ENCODE measurements around the gene B4GALNT4.
"Not testable (repeated sequence)": the region's sequence is repeated elsewhere in the genome, so short reads cannot be mapped to it uniquely, and the experiment has no call there.

Gene B4GALNT4

GRCh38 chr11:359181-359714 is 10.1 kb upstream of the B4GALNT4 start:
- no peak for DNase-seq

GRCh38 chr11:360326-361280 is 8.7 kb upstream of the B4GALNT4 start:
- DNase-seq, result no peak

- DNase-seq, result no peak
Observed at GRCh38 chr11:362642-363442, 6.5 kb upstream of the B4GALNT4 start.

- DNase-seq, result not testable (repeated sequence)
Observed at GRCh38 chr11:363443-363805, 5.9 kb upstream of the B4GALNT4 start.

- peak; percentile 62 for DNase-seq
Observed at GRCh38 chr11:363948-364761, 5.1 kb upstream of the B4GALNT4 start.

GRCh38 chr11:364991-365725 is 4.1 kb upstream of the B4GALNT4 start:
- no peak for DNase-seq

GRCh38 chr11:365831-366230 is 3.5 kb upstream of the B4GALNT4 start:
- no peak for DNase-seq

- DNase-seq, result no peak
Observed at GRCh38 chr11:367956-368413, 1.3 kb upstream of the B4GALNT4 start.

GRCh38 chr11:368414-369335 is 624 bp upstream of the B4GALNT4 start:
- no peak for DNase-seq

GRCh38 chr11:370070-370941 is 1.0 kb downstream of the B4GALNT4 start:
- no peak for DNase-seq

- DNase-seq, result no peak
Observed at GRCh38 chr11:371051-371450, 1.8 kb downstream of the B4GALNT4 start.

GRCh38 chr11:371716-372590 is 2.7 kb downstream of the B4GALNT4 start:
- DNase-seq, result no peak

- no peak for DNase-seq
Observed at GRCh38 chr11:372809-373715, 3.8 kb downstream of the B4GALNT4 start.

GRCh38 chr11:373716-374551 is 4.6 kb downstream of the B4GALNT4 start:
- DNase-seq, result no peak

- DNase-seq, result no peak
Observed at GRCh38 chr11:375065-376025, 6.0 kb downstream of the B4GALNT4 start.
